Measurements from ENCODE around the gene PHF21A.
A peak's percentile ranks its signal among the peaks of the same experiment; 100 is the strongest.

Gene PHF21A

DNA sequence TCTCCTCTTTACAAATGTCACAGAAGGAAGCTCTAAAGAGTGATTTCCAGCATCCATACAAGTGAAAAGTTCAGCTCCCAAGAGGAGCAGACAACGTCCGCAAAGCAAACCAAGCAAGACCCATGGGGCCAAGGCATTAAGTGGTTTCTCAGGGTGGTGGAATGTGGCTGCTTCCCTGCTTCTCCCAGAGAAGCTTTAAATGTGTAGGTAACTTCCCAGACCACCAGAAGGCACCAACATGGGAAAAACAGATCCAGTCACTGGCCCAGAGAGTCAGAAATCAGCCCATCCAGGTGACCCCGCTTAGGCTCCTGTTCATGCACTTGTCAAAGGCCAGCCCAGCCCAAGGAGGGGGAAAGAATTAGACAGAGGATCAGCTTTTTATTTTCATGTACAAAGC is 13.3 kb upstream of the PHF21A start:
- Histone ChIP-seq H3K4me3 (ENCODE audit: low read depth in 1 of 2, low read length in 2 of 2) (no peak overlapping the region), H3K4me1 (ENCODE audit: insufficient read depth, low read length) (no peaks in the 10 kb centered on the region), H3K9ac (ENCODE audit: low read length) (no peak overlapping the region), H3K27ac (ENCODE audit: low read depth, low read length) (no peak overlapping the region), H3K36me3 (ENCODE audit: insufficient read depth, low read length) (no peaks in the 10 kb centered on the region), H3K9me3 (ENCODE audit: low read length) (no peaks in the 10 kb centered on the region), H3K27me3 (ENCODE audit: control insufficient read depth in 1 of 2, insufficient read depth in 2 of 2, low read length in 2 of 2) (no peaks in the 10 kb centered on the region)

DNA sequence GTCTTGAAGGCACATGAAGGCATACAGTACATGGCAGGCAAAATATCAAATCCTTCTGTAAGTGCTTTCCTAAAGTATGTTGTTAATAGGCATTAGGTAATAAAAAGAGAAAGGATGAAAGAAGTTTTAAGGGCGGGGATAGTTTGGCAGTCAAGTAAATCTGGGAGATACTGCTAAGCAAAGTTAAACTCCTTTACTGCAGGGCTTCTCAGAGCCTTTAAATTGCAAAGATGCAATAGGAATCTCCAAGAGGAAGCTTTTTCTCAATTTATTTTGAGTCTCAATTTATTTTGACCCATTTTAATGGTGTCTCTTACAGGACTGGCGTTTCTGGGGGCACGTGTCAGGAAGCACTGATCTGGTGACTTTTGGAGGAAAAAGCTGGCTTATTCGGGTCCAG is 12.8 kb upstream of the PHF21A start:
- H3K9ac ChIP-seq (ENCODE audit: low read length): no peak overlapping the region
- H3K9me3 ChIP-seq (ENCODE audit: low read length): no peaks in the 10 kb centered on the region
- H3K27ac ChIP-seq (ENCODE audit: low read depth, low read length): no peak overlapping the region
- H3K4me3 ChIP-seq (ENCODE audit: low read depth in 1 of 2, low read length in 2 of 2): no peak overlapping the region
- H3K4me1 ChIP-seq (ENCODE audit: insufficient read depth, low read length): no peaks in the 10 kb centered on the region
- no peaks in the 10 kb centered on the region for H3K27me3 ChIP-seq (ENCODE audit: control insufficient read depth in 1 of 2, insufficient read depth in 2 of 2, low read length in 2 of 2)
- no peaks in the 10 kb centered on the region for H3K36me3 ChIP-seq (ENCODE audit: insufficient read depth, low read length)

DNA sequence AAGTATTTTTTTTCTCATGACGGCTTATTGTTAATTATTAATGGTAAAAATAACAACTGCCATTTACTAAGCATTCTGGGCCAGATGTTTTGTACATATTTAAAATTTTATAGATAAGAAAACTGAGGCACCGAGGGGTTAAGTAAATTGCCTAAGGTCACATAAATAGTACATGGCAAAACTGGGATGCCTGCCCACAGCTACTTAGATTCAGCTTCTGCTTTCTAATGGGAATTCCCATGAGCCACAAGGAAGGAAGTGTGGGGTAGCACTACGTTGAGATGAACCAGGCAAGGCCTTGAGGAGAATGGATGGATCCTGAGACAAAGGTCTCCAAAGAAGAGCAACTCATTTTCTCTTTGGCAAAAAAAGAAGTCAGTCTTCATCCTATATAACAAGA is 11.9 kb upstream of the PHF21A start:
- Histone ChIP-seq H3K9ac (ENCODE audit: low read length) (no peak overlapping the region), H3K27me3 (ENCODE audit: control insufficient read depth in 1 of 2, insufficient read depth in 2 of 2, low read length in 2 of 2) (no peaks in the 10 kb centered on the region), H3K9me3 (ENCODE audit: low read length) (no peaks in the 10 kb centered on the region), H3K4me1 (ENCODE audit: insufficient read depth, low read length) (no peaks in the 10 kb centered on the region), H3K36me3 (ENCODE audit: insufficient read depth, low read length) (no peaks in the 10 kb centered on the region), H3K4me3 (ENCODE audit: low read depth in 1 of 2, low read length in 2 of 2) (no peak overlapping the region), H3K27ac (ENCODE audit: low read depth, low read length) (no peak overlapping the region)

DNA sequence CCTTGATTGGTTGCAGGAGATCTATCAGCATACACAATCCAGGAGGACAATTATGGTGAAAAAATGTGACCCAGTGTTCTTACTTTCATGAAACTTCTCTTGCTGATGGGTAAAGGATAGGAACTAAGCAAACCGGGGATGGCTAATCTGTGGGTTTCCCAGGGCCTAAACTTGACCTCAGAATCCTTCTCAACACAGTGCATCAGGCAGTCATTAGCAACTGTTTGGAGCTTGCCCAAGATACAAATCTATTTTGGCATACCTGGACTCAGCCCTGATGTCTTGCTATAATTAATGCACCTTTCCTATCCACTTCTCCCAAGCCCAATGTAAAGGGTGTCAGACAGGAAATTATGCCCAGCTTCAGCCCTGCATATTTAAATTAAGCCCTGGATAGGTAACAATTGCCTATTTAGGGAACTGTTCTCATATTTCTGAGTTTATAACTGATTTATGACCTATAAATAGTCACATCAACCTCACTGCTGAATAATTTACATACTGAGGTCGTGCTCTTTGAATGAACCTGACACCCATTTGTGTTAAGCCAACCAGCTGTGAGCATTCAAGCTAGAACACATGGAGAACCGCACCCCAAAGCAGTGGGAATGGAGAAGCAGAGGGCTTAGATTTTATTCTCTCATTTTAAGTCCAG is 9.2 kb upstream of the PHF21A start:
- Histone ChIP-seq H3K27me3 (ENCODE audit: control insufficient read depth in 1 of 2, insufficient read depth in 2 of 2, low read length in 2 of 2) (no peaks in the 10 kb centered on the region), H3K9ac (ENCODE audit: low read length) (no peak overlapping the region), H3K4me1 (ENCODE audit: insufficient read depth, low read length) (no peaks in the 10 kb centered on the region), H3K27ac (ENCODE audit: low read depth, low read length) (no peak overlapping the region), H3K36me3 (ENCODE audit: insufficient read depth, low read length) (no peaks in the 10 kb centered on the region), H3K9me3 (ENCODE audit: low read length) (no peaks in the 10 kb centered on the region), H3K4me3 (ENCODE audit: low read depth in 1 of 2, low read length in 2 of 2) (no peak overlapping the region)

- H3K9me3 ChIP-seq (ENCODE audit: low read length): no peaks in the 10 kb centered on the region
- no peaks in the 10 kb centered on the region for H3K27me3 ChIP-seq (ENCODE audit: control insufficient read depth in 1 of 2, insufficient read depth in 2 of 2, low read length in 2 of 2)
- H3K36me3 ChIP-seq (ENCODE audit: insufficient read depth, low read length): no peaks in the 10 kb centered on the region
- no peak overlapping the region for H3K4me3 ChIP-seq (ENCODE audit: low read depth in 1 of 2, low read length in 2 of 2)
- H3K27ac ChIP-seq (ENCODE audit: low read depth, low read length): no peak overlapping the region
- H3K9ac ChIP-seq (ENCODE audit: low read length): no peak overlapping the region
- no peaks in the 10 kb centered on the region for H3K4me1 ChIP-seq (ENCODE audit: insufficient read depth, low read length)
Measured at GRCh38 chr11:46129133-46129532, 7.9 kb upstream of the PHF21A start.

DNA sequence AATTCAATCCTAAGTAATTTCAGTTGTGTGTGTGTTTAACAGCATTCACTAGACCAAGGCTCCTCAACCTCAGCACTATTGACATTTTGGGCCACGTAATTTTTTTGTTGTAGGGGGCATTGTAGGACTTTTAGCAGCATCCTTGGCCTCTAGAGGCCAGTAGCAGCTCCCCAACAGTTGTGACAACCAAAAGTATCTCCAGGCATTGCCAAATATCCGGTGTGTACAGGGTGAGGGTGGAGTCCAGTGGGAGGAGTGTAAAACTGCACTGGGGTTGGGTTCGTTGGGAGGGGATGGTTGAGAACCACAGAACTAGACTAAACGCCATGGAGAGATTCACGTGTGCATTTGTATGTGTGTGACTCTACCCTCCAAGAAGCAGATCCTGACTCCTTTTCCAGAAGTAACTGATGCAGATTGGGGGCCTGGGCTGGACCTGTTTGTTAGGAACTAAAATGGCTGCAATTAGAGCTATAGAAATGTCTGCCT is 5.9 kb upstream of the PHF21A start:
- no peaks in the 10 kb centered on the region for H3K4me1 ChIP-seq (ENCODE audit: insufficient read depth, low read length)
- no peaks in the 10 kb centered on the region for H3K9me3 ChIP-seq (ENCODE audit: low read length)
- H3K27ac ChIP-seq (ENCODE audit: low read depth, low read length): no peak overlapping the region
- no peak overlapping the region for H3K9ac ChIP-seq (ENCODE audit: low read length)
- H3K27me3 ChIP-seq (ENCODE audit: control insufficient read depth in 1 of 2, insufficient read depth in 2 of 2, low read length in 2 of 2): no peaks in the 10 kb centered on the region
- H3K4me3 ChIP-seq (ENCODE audit: low read depth in 1 of 2, low read length in 2 of 2): no peak overlapping the region
- no peaks in the 10 kb centered on the region for H3K36me3 ChIP-seq (ENCODE audit: insufficient read depth, low read length)

DNA sequence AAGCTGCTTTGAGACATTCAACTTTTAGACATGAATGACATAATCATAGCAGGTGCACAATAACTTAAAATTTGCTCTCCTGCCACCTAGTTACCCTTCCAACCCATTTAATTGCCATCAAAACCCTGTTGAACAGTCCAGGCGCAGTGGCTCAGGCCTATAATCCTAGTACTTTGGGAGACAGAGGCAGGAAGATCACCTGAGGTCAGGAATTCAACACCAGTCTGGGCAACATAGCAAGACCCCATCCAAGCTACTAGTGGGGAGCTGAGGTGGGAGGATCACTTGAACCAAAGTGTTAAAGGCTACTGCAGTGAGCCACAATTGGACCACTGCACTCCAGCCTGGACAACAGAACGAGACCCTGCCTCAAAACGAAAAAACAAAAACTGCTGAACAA is 4.0 kb upstream of the PHF21A start:
- no peaks in the 10 kb centered on the region for H3K4me1 ChIP-seq (ENCODE audit: insufficient read depth, low read length)
- no peak overlapping the region for H3K27ac ChIP-seq (ENCODE audit: low read depth, low read length)
- no peak overlapping the region for H3K4me3 ChIP-seq (ENCODE audit: low read depth in 1 of 2, low read length in 2 of 2)
- H3K9me3 ChIP-seq (ENCODE audit: low read length): no peaks in the 10 kb centered on the region
- no peaks in the 10 kb centered on the region for H3K36me3 ChIP-seq (ENCODE audit: insufficient read depth, low read length)
- H3K27me3 ChIP-seq (ENCODE audit: control insufficient read depth in 1 of 2, insufficient read depth in 2 of 2, low read length in 2 of 2): no peaks in the 10 kb centered on the region
- no peak overlapping the region for H3K9ac ChIP-seq (ENCODE audit: low read length)

GRCh38 chr11:46122945-46123715 is 1.9 kb upstream of the PHF21A start:
- no peak overlapping the region for H3K27ac ChIP-seq (ENCODE audit: low read depth, low read length)
- H3K36me3 ChIP-seq (ENCODE audit: insufficient read depth, low read length): no peaks in the 10 kb centered on the region
- H3K27me3 ChIP-seq (ENCODE audit: control insufficient read depth in 1 of 2, insufficient read depth in 2 of 2, low read length in 2 of 2): no peaks in the 10 kb centered on the region
- peaks cover 11% of the 10 kb centered on the region for H3K4me1 ChIP-seq (ENCODE audit: insufficient read depth, low read length)
- H3K9me3 ChIP-seq (ENCODE audit: low read length): no peaks in the 10 kb centered on the region
- H3K4me3 ChIP-seq (ENCODE audit: low read depth in 1 of 2, low read length in 2 of 2): no peak overlapping the region
- no peak overlapping the region for H3K9ac ChIP-seq (ENCODE audit: low read length)

- Histone ChIP-seq H3K36me3 (ENCODE audit: insufficient read depth, low read length) (no peaks in the 10 kb centered on the region), H3K4me3 (ENCODE audit: low read depth in 1 of 2, low read length in 2 of 2) (peak overlapping the region; percentile 57 to 67), H3K9ac (ENCODE audit: low read length) (peak overlapping the region; percentile 69)
Measured at GRCh38 chr11:46121724-46122477, 647 bp upstream of the PHF21A start.

DNA sequence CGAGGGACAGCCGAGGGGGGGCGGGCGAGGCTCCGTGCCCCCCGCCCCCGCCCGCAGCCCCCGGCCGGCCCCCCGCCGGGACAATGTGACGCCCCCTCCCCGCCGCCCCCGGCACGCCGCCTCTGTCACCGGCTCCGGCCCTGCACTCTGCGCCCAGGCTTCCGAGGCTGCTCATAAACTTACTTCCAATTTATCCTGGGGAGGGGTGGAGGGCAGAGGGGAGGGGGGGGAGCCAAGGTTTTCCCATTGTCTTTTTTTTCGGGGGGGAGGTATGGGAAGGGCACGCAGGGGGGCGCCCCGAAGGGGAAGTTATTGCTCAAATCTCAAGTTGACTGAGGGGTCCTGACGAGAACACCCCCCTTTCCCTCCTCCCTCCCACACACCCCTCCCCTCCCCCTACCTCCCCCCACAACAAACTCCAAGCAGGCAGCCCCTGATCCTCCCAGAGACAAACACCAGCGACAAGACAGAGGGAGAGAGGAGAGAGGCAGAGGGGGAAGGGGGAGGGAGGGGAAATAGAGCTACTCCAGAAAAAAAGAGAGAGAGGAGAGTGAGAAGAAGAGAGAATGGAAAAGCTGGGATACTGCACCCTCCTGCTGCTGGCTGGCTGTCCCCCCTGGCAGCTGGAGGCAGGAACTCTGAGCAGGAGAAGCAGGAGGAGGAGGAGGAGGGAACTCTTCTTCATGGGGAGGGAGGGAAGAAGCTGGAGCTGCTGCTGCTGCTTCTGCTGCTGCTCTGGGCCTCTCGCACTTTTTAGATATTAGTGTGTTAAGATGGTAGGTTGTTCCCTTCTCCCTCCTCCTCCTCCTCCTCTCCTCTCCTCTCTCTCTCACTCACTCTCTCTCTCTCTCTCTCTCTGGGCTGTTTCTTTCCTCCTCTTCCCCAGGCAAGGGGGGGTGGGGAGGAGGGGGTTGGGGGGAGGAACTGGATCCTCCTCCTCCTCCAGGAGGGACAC is 631 bp downstream of the PHF21A start:
- Histone ChIP-seq H3K4me1 (ENCODE audit: insufficient read depth, low read length) (peaks cover 29% of the 10 kb centered on the region), H3K27ac (ENCODE audit: low read depth, low read length) (peak overlapping the region; percentile 98), H3K9ac (ENCODE audit: low read length) (peak overlapping the region; percentile 69), H3K27me3 (ENCODE audit: control insufficient read depth in 1 of 2, insufficient read depth in 2 of 2, low read length in 2 of 2) (no peaks in the 10 kb centered on the region), H3K36me3 (ENCODE audit: insufficient read depth, low read length) (no peaks in the 10 kb centered on the region), H3K9me3 (ENCODE audit: low read length) (no peaks in the 10 kb centered on the region), H3K4me3 (ENCODE audit: low read depth in 1 of 2, low read length in 2 of 2) (peak overlapping the region; percentile 63 to 86)

More at GRCh38 chr11:46121724-46122477, 647 bp upstream of the PHF21A start:
- Histone ChIP-seq H3K9me3 (ENCODE audit: low read length) (no peaks in the 10 kb centered on the region), H3K27me3 (ENCODE audit: control insufficient read depth in 1 of 2, insufficient read depth in 2 of 2, low read length in 2 of 2) (no peaks in the 10 kb centered on the region), H3K4me1 (ENCODE audit: insufficient read depth, low read length) (peaks cover 20% of the 10 kb centered on the region), H3K27ac (ENCODE audit: low read depth, low read length) (peak overlapping the region; percentile 62)

Measured in muscle layer of colon (tissue), 2 donors.